ENCODE data around the gene TXNRD2. TPM values are rescaled to one million over a fixed set of nuclear protein-coding genes. Genes with fewer than 3 reads are reported as not detected.

TXNRD2 gene
- total and polyA plus RNA-seq, 2 donors from 2014 or later: 28.6 to 50.6 TPM

DNA sequence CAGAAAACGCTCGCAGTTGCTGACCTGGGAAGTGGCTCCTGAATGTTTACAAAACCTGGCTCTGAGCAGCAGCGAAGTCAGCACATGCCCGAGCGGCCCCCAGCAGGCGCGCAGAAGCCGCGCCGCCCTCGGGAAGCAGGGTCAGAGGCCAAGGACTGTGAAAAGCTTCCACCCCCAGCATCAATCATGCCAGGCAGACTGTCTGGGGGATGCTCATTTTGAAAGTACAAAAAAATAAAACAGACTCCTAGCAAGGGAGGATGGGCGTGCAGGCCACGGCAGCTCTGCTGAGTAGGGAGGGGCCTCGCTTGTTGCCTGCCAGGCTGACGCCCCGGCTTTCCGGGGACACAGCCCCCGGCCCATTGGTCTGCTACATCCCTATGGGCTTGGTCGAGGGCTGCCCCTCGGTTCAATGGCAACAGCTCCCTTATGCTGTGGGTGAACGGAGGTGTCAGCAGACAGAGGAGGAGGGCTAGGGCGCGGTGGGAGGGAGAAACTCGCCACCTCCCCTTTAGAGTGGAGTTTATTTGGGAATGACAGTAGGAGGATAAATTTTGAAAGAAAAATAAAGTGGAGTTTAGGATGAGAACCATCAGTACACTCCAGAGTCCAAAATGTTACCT, 49.2 kb downstream of the TXNRD2 start:
- Histone ChIP-seq H3K36me3 (ENCODE audit: control insufficient read depth in 2 of 3, insufficient read depth in 3 of 3, low read length in 3 of 3) (peaks cover 0 to 12% (median 4%) of the 10 kb centered on the region in 3 donors), H3K4me1 (ENCODE audit: control insufficient read depth in 2 of 3, insufficient read depth in 2 of 3, low read depth in 1 of 3, low read length in 3 of 3) (peaks cover 0 to 6% (median 0%) of the 10 kb centered on the region in 3 donors), H3K27me3 (ENCODE audit: control insufficient read depth, insufficient read depth, low read length) (no peaks in the 10 kb centered on the region), H3K9me3 (ENCODE audit: control insufficient read depth in 2 of 3, insufficient read depth in 1 of 3, low read length in 3 of 3) (no peaks in the 10 kb centered on the region), H3K27ac (ENCODE audit: low read depth in 2 of 2, low read length in 2 of 2) (no peak overlapping the region), H3K4me3 (ENCODE audit: low read length in 3 of 3) (no peak overlapping the region), H3K9ac (ENCODE audit: low read length in 3 of 3) (no peak overlapping the region)
- no peak for FAIRE-seq
- DNase-seq: peak; percentile 62 to 82 (median 71)
- intact Hi-C loops (cut with DNase I): no loop called here
- TF ChIP-seq, protein P1, sequence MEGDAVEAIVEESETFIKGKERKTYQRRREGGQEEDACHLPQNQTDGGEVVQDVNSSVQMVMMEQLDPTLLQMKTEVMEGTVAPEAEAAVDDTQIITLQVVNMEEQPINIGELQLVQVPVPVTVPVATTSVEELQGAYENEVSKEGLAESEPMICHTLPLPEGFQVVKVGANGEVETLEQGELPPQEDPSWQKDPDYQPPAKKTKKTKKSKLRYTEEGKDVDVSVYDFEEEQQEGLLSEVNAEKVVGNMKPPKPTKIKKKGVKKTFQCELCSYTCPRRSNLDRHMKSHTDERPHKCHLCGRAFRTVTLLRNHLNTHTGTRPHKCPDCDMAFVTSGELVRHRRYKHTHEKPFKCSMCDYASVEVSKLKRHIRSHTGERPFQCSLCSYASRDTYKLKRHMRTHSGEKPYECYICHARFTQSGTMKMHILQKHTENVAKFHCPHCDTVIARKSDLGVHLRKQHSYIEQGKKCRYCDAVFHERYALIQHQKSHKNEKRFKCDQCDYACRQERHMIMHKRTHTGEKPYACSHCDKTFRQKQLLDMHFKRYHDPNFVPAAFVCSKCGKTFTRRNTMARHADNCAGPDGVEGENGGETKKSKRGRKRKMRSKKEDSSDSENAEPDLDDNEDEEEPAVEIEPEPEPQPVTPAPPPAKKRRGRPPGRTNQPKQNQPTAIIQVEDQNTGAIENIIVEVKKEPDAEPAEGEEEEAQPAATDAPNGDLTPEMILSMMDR (IDR thresholded peaks at IDR 0.05; ENCODE audit: borderline replicate concordance, extremely low read depth, insufficient read depth): no peak

DNA sequence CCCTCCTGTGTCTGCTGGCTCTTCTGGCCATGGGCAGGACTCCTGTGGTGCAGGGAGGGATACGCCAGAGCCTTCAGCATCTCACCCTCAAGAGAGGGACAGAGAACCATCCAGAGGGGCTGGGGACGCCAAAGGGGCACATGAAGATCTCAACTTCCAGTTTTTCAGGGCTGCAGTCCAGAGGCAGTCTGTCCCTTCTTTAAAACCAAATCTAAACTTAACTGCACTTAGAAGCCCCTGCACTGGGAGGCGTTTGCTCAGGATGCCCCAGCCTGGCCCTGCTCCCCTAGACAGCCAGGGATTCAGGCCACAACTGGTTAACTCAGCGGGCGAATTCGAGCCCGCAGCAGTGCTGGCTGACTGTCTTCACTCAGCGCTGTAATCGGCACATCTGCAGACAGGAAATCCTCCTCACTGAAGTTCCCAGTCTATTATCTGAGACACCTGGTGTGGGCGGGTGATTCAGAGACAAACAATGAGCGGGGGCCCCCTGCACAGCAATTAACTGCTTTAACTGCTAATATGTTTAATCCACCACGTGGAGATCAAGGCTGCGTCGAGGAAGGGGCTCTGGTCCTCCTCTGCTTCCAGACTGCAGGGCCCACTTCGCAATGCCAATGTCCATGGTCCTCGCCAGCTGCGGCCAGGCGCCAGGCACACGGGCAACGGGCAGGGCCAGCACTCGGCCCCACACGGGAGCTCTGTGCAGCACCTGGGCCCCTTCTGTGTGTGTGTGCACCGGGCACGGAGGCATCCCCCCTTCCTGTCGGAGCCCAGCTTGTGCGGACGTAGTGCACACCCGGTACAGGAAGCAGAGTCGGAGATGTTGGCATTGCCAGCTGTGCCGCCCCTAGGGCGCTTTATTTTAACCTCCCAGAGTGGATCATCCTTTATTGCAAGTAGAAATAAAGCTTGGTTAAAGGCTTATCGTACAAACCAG, 50.0 kb downstream of the TXNRD2 start:
- H3K4me3 ChIP-seq (ENCODE audit: low read length in 3 of 3): no peak overlapping the region
- intact Hi-C loops (cut with DNase I): no loop called here
- FAIRE-seq: no peak

DNA sequence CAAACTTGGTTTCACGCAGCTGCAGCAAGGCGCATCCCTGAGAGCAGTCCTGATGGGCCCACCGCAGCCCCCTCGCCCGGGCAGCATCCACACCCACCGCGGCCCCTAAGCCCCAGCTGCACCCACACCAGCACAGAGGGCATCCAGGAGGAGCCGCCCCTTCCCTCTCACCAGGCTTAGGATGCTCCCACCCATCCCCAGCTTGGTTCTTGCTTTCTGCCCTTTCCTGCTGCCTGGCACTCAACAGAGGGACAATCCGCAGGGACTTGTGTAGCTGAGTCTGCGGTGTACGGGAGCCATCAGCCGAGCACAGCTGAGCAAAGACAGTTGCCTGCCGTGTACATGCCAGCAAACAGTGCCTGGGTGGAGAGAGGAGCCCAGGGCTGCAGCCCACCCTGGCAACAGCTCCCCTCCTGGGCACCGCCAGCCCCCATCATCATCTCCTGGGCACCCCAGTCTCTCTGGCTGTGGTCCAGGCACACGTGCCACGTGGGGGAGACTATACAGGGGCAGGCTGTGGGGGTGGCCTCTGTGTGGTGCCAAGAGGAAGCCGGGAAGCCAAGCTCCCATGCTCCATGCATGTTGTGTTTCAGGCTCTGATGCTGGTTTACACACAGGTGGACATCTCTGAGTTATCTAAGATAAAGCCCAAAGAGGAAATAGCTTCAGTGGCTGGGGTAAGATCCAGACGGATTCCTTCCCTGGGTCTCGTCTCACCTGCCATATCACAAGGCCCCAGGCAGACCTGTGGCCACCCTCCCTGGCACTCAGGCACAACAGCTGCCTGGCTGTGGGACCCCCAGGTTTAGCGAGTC, 50.9 kb downstream of the TXNRD2 start:
- DNase-seq (peak in 1 of 5 donors; percentile 67), FAIRE-seq (no peak)
- Histone ChIP-seq H3K27me3 (ENCODE audit: control insufficient read depth, insufficient read depth, low read length) (no peaks in the 10 kb centered on the region), H3K4me1 (ENCODE audit: control insufficient read depth in 2 of 3, insufficient read depth in 2 of 3, low read depth in 1 of 3, low read length in 3 of 3) (peaks cover 0 to 6% (median 0%) of the 10 kb centered on the region in 3 donors), H3K9me3 (ENCODE audit: control insufficient read depth in 2 of 3, insufficient read depth in 1 of 3, low read length in 3 of 3) (no peaks in the 10 kb centered on the region), H3K4me3 (ENCODE audit: low read length in 3 of 3) (no peak overlapping the region), H3K9ac (ENCODE audit: low read length in 3 of 3) (no peak overlapping the region), H3K36me3 (ENCODE audit: control insufficient read depth in 2 of 3, insufficient read depth in 3 of 3, low read length in 3 of 3) (peaks cover 0 to 12% (median 4%) of the 10 kb centered on the region in 3 donors), H3K27ac (ENCODE audit: low read depth in 2 of 2, low read length in 2 of 2) (no peak overlapping the region)
- TF ChIP-seq, protein P1 (IDR thresholded peaks at IDR 0.05; ENCODE audit: borderline replicate concordance, extremely low read depth, insufficient read depth): no peak
- intact Hi-C loops (cut with DNase I): no loop called here

More for the DNA sequence above, 50.0 kb downstream of the TXNRD2 start:
- Histone ChIP-seq H3K36me3 (ENCODE audit: control insufficient read depth in 2 of 3, insufficient read depth in 3 of 3, low read length in 3 of 3) (peaks cover 0 to 12% (median 4%) of the 10 kb centered on the region in 3 donors), H3K27me3 (ENCODE audit: control insufficient read depth, insufficient read depth, low read length) (no peaks in the 10 kb centered on the region), H3K9me3 (ENCODE audit: control insufficient read depth in 2 of 3, insufficient read depth in 1 of 3, low read length in 3 of 3) (no peaks in the 10 kb centered on the region), H3K9ac (ENCODE audit: low read length in 3 of 3) (no peak overlapping the region), H3K27ac (ENCODE audit: low read depth in 2 of 2, low read length in 2 of 2) (no peak overlapping the region), H3K4me1 (ENCODE audit: control insufficient read depth in 2 of 3, insufficient read depth in 2 of 3, low read depth in 1 of 3, low read length in 3 of 3) (peaks cover 0 to 6% (median 0%) of the 10 kb centered on the region in 3 donors)
- peak in 3 of 5 donors; percentile 56 to 75 (median 59) for DNase-seq
- TF ChIP-seq, protein P1 (IDR thresholded peaks at IDR 0.05; ENCODE audit: borderline replicate concordance, extremely low read depth, insufficient read depth): no peak
